ENCODE measurements around the gene ZNF267. TPM values are rescaled to one million over a fixed set of nuclear protein-coding genes. Genes with fewer than 3 reads are reported as not detected.
"Not testable (repeated sequence)": the region's sequence is repeated elsewhere in the genome, so short reads cannot be mapped to it uniquely, and the experiment has no call there.

Gene ZNF267
- total RNA-seq, 1 donor from 2014 or later: 5.6 TPM

DNA sequence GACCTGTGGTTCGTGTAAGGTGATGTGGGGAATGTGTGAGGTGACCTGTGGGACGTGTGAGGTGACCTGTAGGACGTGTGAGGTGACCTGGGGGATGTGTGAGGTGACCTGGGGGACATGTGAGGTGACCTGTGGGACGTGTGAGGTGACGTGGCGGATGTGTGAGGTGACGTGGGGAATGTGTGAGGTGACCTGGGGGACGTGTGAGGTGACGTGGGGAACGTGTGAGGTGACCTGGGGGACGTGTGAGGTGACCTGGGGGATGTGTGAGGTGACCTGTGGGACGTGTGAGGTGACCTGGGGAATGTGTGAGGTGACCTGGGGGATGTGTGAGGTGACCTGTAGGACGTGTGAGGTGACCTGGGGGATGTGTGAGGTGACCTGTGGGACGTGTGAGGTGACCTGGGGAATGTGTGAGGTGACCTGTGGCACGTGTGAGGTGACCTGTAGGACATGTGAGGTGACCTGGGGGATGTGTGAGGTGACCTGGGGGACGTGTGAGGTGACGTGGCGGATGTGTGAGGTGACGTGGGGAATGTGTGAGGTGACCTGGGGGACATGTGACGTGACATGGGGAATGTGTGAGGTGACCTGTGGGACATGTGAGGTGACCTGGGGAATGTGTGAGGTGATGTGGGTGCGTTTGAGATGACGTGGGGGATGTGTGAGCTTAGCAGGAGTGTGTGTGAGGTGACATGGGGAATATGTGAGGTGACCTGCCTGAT is 86.7 kb downstream of the ZNF267 start:
- not testable (repeated sequence) for H3K27ac Mint-ChIP-seq (ENCODE audit: unreplicated experiment); H3K9me3 Mint-ChIP-seq (ENCODE audit: low read depth); H3K4me3 Mint-ChIP-seq (ENCODE audit: unreplicated experiment); H3K36me3 Mint-ChIP-seq (ENCODE audit: low read depth); H3K27me3 Mint-ChIP-seq (ENCODE audit: low read depth); H3K4me1 Mint-ChIP-seq (ENCODE audit: low read depth); DNase-seq (ENCODE audit: low spot score)
